OCI-LY7 (cell line): ENCODE results near the gene UBTF. TPM values are rescaled to one million over a fixed set of nuclear protein-coding genes. Genes with fewer than 3 reads are reported as not detected.
A peak's percentile ranks its signal among the peaks of the same experiment; 100 is the strongest.

Experiments used
- BruUV-seq: library from RNA; stranded (reverse); fragments of 400-500 nt; replicated peaks from 2 replicates; lab custom pipeline; 2021; lab: Mats Ljungman, UMichigan
- CTCF ChIA-PET: fragments of 300-600 bp; sonication (Branson Sonifier 250); formaldehyde crosslinking; loops from one replicate; lab custom pipeline; 2022; ENCODE audit warnings: antibody characterized with exemption; ENCODE audit not compliant: unreplicated experiment; lab: Charles Lee
- POLR2A ChIA-PET: fragments of 300-600 bp; sonication (Branson Sonifier 250); formaldehyde crosslinking; loops from one replicate; lab custom pipeline; 2022; ENCODE audit warnings: antibody characterized with exemption; lab: Charles Lee
- DNase-seq: peaks from one replicate; pipeline ENCODE4 v3.0.0-alpha.2; 2015; ENCODE audit warnings: low spot score
- H2AFZ ChIP-seq: fragments of 200-600 bp; sonication (generic), shearing (Covaris generic); 2 replicates; pipeline ENCODE4 v1.6.1; 2014; ENCODE audit warnings: mild to moderate bottlenecking, antibody characterized with exemption, low read length, moderate library complexity
- H3K27ac ChIP-seq: fragments of 200-600 bp; sonication (generic); 2 replicates; pipeline ENCODE4 v1.5.1; 2014; ENCODE audit warnings: mixed run types, low read depth, mild to moderate bottlenecking, moderate library complexity, low read length, inconsistent platforms; ENCODE audit not compliant: poor library complexity, severe bottlenecking
- H3K36me3 ChIP-seq: fragments of 200-600 bp; sonication (generic); 2 replicates; pipeline ENCODE4 v1.6.1; 2014; ENCODE audit warnings: mild to moderate bottlenecking, antibody characterized with exemption, low read length, moderate library complexity, mixed read lengths; ENCODE audit not compliant: insufficient read depth
- H3K4me1 ChIP-seq: fragments of 200-600 bp; sonication (generic); 2 replicates; pipeline ENCODE4 v1.5.1; 2014; ENCODE audit warnings: mild to moderate bottlenecking, low read length; ENCODE audit not compliant: insufficient read depth, poor library complexity, severe bottlenecking
- H3K4me2 ChIP-seq: fragments of 200-600 bp; sonication (generic); 2 replicates; pipeline ENCODE4 v1.6.1; 2014; ENCODE audit warnings: mild to moderate bottlenecking, low read length
- H3K4me3 ChIP-seq: fragments of 200-600 bp; sonication (generic); 2 replicates; pipeline ENCODE4 v1.5.1; 2014; ENCODE audit warnings: mild to moderate bottlenecking, low read depth, low read length; ENCODE audit not compliant: poor library complexity, severe bottlenecking
- H3K79me2 ChIP-seq: fragments of 200-600 bp; sonication (generic); 2 replicates; pipeline ENCODE4 v1.6.1; 2016; ENCODE audit warnings: low read depth, mild to moderate bottlenecking, low read length, moderate library complexity, mixed read lengths; ENCODE audit not compliant: insufficient read depth
- H3K9me2 ChIP-seq: fragments of 200-600 bp; sonication (generic); 2 replicates; pipeline ENCODE4 v1.6.1; 2016; ENCODE audit warnings: mild to moderate bottlenecking, low read length, mixed read lengths; ENCODE audit not compliant: insufficient read depth
- H3K9me3 ChIP-seq: fragments of 200-600 bp; sonication (generic); 2 replicates; pipeline ENCODE4 v1.6.1; 2014; ENCODE audit warnings: mild to moderate bottlenecking, mixed run types, low read length, mixed read lengths
- H4K20me1 ChIP-seq: fragments of 200-600 bp; sonication (generic); 2 replicates; pipeline ENCODE4 v1.6.1; 2014; ENCODE audit warnings: mild to moderate bottlenecking, antibody characterized with exemption, low read length, moderate library complexity, mixed read lengths; ENCODE audit not compliant: insufficient read depth
- EZH2phosphoT487 ChIP-seq: fragments of 200-600 bp; sonication (generic); IDR thresholded peaks from 2 replicates; pipeline ENCODE4 v1.6.1; 2018; ENCODE audit warnings: low read depth, borderline replicate concordance, mild to moderate bottlenecking, mixed run types, antibody characterized with exemption, low read length, moderate library complexity, mixed read lengths
- intact Hi-C: fragments of 100-400 bp; cut with micrococcal nuclease; formaldehyde crosslinking; loops from one replicate; pipeline ENCODE4 v1.10.0; 2022; ENCODE audit not compliant: unreplicated experiment
- total RNA-seq, 2 experiments: library from RNA; depleted of rRNA in 1 of 2; stranded (reverse); fragments of >200 nt in 1 of 2; shearing (Covaris generic) in 1 of 2; gene quantifications; 2 replicates each; pipeline ENCODE4 v1.2.3, GENCODE V29; 2014 to 2022
- TF ChIP-seq, protein P1 (sequence below): fragments of 200-600 bp; sonication (generic); conservative IDR thresholded peaks from 2 replicates; pipeline ENCODE4 v1.5.1; 2014; ENCODE audit warnings: mild to moderate bottlenecking, antibody characterized with exemption, low read length, moderate library complexity, mixed read lengths

The UBTF gene
- total RNA-seq, 2 experiments from 2014 or later = 155 to 215 TPM

- Histone ChIP-seq H2AFZ (no peak overlapping the region), H3K36me3 (peaks cover 34% of the 10 kb centered on the region), H3K27ac (no peak overlapping the region), H3K9me2 (no peaks in the 10 kb centered on the region), H4K20me1 (peaks cover 18% of the 10 kb centered on the region), H3K79me2 (peaks cover 57% of the 10 kb centered on the region), H3K9me3 (no peaks in the 10 kb centered on the region), H3K4me1 (peaks cover 26% of the 10 kb centered on the region), H3K4me2 (peak overlapping the region; percentile 96), H3K4me3 (peak overlapping the region; percentile 76)
- no peak for DNase-seq
- TF ChIP-seq, protein P1, sequence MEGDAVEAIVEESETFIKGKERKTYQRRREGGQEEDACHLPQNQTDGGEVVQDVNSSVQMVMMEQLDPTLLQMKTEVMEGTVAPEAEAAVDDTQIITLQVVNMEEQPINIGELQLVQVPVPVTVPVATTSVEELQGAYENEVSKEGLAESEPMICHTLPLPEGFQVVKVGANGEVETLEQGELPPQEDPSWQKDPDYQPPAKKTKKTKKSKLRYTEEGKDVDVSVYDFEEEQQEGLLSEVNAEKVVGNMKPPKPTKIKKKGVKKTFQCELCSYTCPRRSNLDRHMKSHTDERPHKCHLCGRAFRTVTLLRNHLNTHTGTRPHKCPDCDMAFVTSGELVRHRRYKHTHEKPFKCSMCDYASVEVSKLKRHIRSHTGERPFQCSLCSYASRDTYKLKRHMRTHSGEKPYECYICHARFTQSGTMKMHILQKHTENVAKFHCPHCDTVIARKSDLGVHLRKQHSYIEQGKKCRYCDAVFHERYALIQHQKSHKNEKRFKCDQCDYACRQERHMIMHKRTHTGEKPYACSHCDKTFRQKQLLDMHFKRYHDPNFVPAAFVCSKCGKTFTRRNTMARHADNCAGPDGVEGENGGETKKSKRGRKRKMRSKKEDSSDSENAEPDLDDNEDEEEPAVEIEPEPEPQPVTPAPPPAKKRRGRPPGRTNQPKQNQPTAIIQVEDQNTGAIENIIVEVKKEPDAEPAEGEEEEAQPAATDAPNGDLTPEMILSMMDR = no peak
- no peak for TF ChIP-seq EZH2phosphoT487
- intact Hi-C loops = no loop called here
- ChIA-PET CTCF (interaction anchor here (1.8 kb wide), 1 partner anchor 61 kb away, joined by 5 read pairs; the partner anchor contains the start of gene HDAC5), POLR2A (interaction anchor here (1.1 to 1.7 kb wide), 2 partner anchors 14 to 33 kb away, joined by 3 to 6 read pairs; no protein-coding TSS in a partner anchor)
- no TSS peak for BruUV-seq
Observed at GRCh38 chr17:44184212-44184810, 35.2 kb downstream of the UBTF start.

DNA sequence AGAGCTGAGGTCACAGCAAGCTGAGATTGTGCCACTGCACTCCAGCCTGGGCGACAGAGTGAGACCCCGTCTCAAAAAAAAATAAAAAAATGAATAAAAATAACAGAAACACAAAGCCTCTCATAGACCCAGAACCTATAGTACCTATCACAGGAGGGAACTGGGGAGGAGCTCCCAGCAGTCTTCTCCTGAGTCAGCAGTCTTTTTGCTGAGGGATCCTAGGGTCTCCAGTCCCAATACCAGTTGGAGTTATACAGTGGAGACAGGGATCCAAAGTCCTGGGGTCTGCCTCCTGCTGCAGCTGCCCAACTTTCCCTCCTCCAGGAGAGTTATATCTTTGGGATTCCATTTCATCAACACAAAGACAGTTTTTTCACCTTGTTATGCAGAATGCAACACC is 36.5 kb downstream of the UBTF start:
- CTCF ChIA-PET = no interaction called here
- Histone ChIP-seq H3K36me3 (peaks cover 41% of the 10 kb centered on the region), H2AFZ (no peak overlapping the region), H3K79me2 (peaks cover 57% of the 10 kb centered on the region), H3K4me2 (no peak overlapping the region), H3K27ac (no peak overlapping the region), H3K9me2 (no peaks in the 10 kb centered on the region), H3K4me3 (no peak overlapping the region), H4K20me1 (peaks cover 18% of the 10 kb centered on the region), H3K9me3 (no peaks in the 10 kb centered on the region), H3K4me1 (peaks cover 24% of the 10 kb centered on the region)
- intact Hi-C loops = no loop called here
- POLR2A ChIA-PET = no interaction called here
- TF ChIP-seq EZH2phosphoT487 = no peak
- TF ChIP-seq, protein P1 = no peak
- DNase-seq = no peak
- no TSS peak for BruUV-seq

DNA sequence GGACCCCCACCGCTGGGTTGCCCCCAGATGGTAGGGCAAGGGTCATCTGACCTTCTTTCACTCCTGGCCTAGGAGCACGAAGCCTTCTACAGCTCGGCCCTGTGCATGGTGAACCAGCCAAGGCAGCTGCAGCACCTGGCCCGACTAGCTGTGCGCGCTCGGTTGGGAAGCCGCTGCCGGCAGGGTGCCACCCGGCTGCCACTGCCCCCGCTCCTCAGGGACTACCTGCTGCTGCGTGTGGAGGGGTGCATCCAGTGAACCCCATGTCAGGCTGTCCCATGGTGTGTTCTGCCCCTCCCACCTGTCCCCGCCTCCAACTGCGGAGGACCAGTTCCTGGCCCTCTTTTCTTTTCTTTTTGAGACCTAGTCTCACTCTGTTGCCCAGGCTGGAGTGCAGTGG is 41.3 kb downstream of the UBTF start:
- TF ChIP-seq, protein P1 = no peak
- TF ChIP-seq EZH2phosphoT487 = no peak
- Histone ChIP-seq H4K20me1 (no peaks in the 10 kb centered on the region), H3K4me2 (no peak overlapping the region), H3K36me3 (peaks cover 61% of the 10 kb centered on the region), H3K9me2 (no peaks in the 10 kb centered on the region), H3K9me3 (no peaks in the 10 kb centered on the region), H3K79me2 (peaks cover 16% of the 10 kb centered on the region; the same call in 1 of the 2 replicates), H3K4me3 (no peak overlapping the region), H3K27ac (no peak overlapping the region), H3K4me1 (no peaks in the 10 kb centered on the region), H2AFZ (no peak overlapping the region)
- DNase-seq = no peak
- intact Hi-C loops = no loop called here
- no TSS peak for BruUV-seq
- POLR2A ChIA-PET = no interaction called here
- CTCF ChIA-PET = no interaction called here
